MCF 10A (cell line): ENCODE measurements around the gene FAM222A. TPM values are rescaled to one million over a fixed set of nuclear protein-coding genes. Genes with fewer than 3 reads are reported as not detected.

Experiments
- BruUV-seq: library from RNA; stranded (reverse); fragments of 400-500 nt; replicated peaks from 2 replicates; lab custom pipeline; 2021; lab: Mats Ljungman, UMichigan
- CTCF ChIA-PET: fragments of 300-600 bp; sonication (Branson Sonifier 250); formaldehyde crosslinking; extraction: SDS; loops from one replicate; lab custom pipeline; 2021; ENCODE audit warnings: antibody characterized with exemption, inconsistent platforms; lab: Yijun Ruan, JAX
- POLR2A ChIA-PET: fragments of 300-600, 350-650 bp; sonication (Branson Sonifier 250); formaldehyde crosslinking; extraction: SDS; loops from one replicate; lab custom pipeline; 2020; ENCODE audit warnings: antibody characterized with exemption, inconsistent platforms; lab: Yijun Ruan, JAX
- DNase-seq: peaks from one replicate; pipeline ENCODE4 v3.0.0-alpha.2; 2018; ENCODE audit not compliant: unreplicated experiment
- H3K27ac Mint-ChIP-seq: one replicate; pipeline ENCODE4 v1.8.0; 2022; ENCODE audit warnings: mild to moderate bottlenecking, low read depth, mixed read lengths; ENCODE audit not compliant: unreplicated experiment
- H3K27me3 Mint-ChIP-seq: one replicate; pipeline ENCODE4 v1.8.0; 2022; ENCODE audit warnings: mixed read lengths; ENCODE audit not compliant: insufficient read depth, unreplicated experiment
- H3K36me3 Mint-ChIP-seq: one replicate; pipeline ENCODE4 v1.8.0; 2022; ENCODE audit warnings: mild to moderate bottlenecking, moderate library complexity, mixed read lengths; ENCODE audit not compliant: insufficient read depth, unreplicated experiment
- H3K4me1 Mint-ChIP-seq: one replicate; pipeline ENCODE4 v1.8.0; 2022; ENCODE audit warnings: mixed read lengths; ENCODE audit not compliant: insufficient read depth, unreplicated experiment
- H3K4me3 Mint-ChIP-seq: one replicate; pipeline ENCODE4 v1.8.0; 2022; ENCODE audit warnings: mild to moderate bottlenecking, moderate library complexity, mixed read lengths; ENCODE audit not compliant: unreplicated experiment
- H3K9me3 Mint-ChIP-seq: one replicate; pipeline ENCODE4 v1.8.0; 2022; ENCODE audit warnings: mixed read lengths; ENCODE audit not compliant: unreplicated experiment
- CTCF ChIP-seq: fragments of 200-600 bp; IDR thresholded peaks from one replicate; pipeline ENCODE4 v1.8.0; 2022; ENCODE audit warnings: antibody characterized with exemption, mild to moderate bottlenecking; ENCODE audit not compliant: unreplicated experiment
- intact Hi-C: fragments of 100-400 bp; cut with micrococcal nuclease; formaldehyde crosslinking; loops from 2 replicates; pipeline ENCODE4 v1.14.1; 2022
- total RNA-seq: library from RNA; stranded (reverse); gene quantifications from 2 replicates; pipeline ENCODE4 v1.2.3, GENCODE V29; 2022

Gene FAM222A
- total RNA-seq, 1 experiment from 2014 or later = 0.19 TPM

- H3K36me3 Mint-ChIP-seq = no peaks in the 10 kb centered on the region
- DNase-seq = no peak
- H3K4me3 Mint-ChIP-seq = no peak overlapping the region
- H3K9me3 Mint-ChIP-seq = no peaks in the 10 kb centered on the region
- H3K27ac Mint-ChIP-seq = no peak overlapping the region
- H3K27me3 Mint-ChIP-seq = no peaks in the 10 kb centered on the region
- ChIA-PET POLR2A (no interaction called here), CTCF (interaction anchor here (0.9 kb wide), 1 partner anchor 17 kb away, joined by 3 read pairs; no protein-coding TSS in a partner anchor)
- intact Hi-C loops = no loop called here
- no peak for TF ChIP-seq CTCF
- BruUV-seq = no TSS peak
- peaks cover 6% of the 10 kb centered on the region for H3K4me1 Mint-ChIP-seq
Observed at GRCh38 chr12:109770104-109770860, 56.7 kb downstream of the FAM222A start.

- intact Hi-C loops = no loop called here
- no peaks in the 10 kb centered on the region for H3K9me3 Mint-ChIP-seq
- no TSS peak for BruUV-seq
- H3K4me1 Mint-ChIP-seq = peaks cover 6% of the 10 kb centered on the region
- no peak overlapping the region for H3K27ac Mint-ChIP-seq
- DNase-seq = no peak
- H3K27me3 Mint-ChIP-seq = no peaks in the 10 kb centered on the region
- H3K4me3 Mint-ChIP-seq = no peak overlapping the region
- POLR2A ChIA-PET = no interaction called here
- CTCF ChIA-PET = interaction anchor here (0.9 kb wide), 1 partner anchor 17 kb away, joined by 3 read pairs; no protein-coding TSS in a partner anchor
- H3K36me3 Mint-ChIP-seq = no peaks in the 10 kb centered on the region
- no peak for TF ChIP-seq CTCF
Observed at GRCh38 chr12:109770861-109771670, 57.4 kb downstream of the FAM222A start.

GRCh38 chr12:109771746-109772621 lies 58.4 kb downstream of the FAM222A start:
- intact Hi-C loops = no loop called here
- Mint-ChIP-seq H3K27me3 (no peaks in the 10 kb centered on the region), H3K4me3 (peak overlapping the region; percentile 66), H3K9me3 (no peaks in the 10 kb centered on the region), H3K27ac (no peak overlapping the region), H3K36me3 (no peaks in the 10 kb centered on the region), H3K4me1 (peaks cover 6% of the 10 kb centered on the region)
- POLR2A ChIA-PET = no interaction called here
- no peak for TF ChIP-seq CTCF
- no TSS peak for BruUV-seq
- DNase-seq = no peak
- CTCF ChIA-PET = interaction anchor here (0.6 to 7.0 kb wide), 4 partner anchors 33 to 1159 kb away, joined by 3 to 93 read pairs (median 4); no protein-coding TSS in a partner anchor
